ENCODE data around the gene LIN37.

Gene LIN37

GRCh38 chr19:35748106-35749020 is at the start of gene LIN37:
TSS of gene LIN37 (plus strand) at chr19:35748576. CDS start at chr19:35748725, 149 bp downstream.
- DNase-seq: peak; percentile 93

DNA sequence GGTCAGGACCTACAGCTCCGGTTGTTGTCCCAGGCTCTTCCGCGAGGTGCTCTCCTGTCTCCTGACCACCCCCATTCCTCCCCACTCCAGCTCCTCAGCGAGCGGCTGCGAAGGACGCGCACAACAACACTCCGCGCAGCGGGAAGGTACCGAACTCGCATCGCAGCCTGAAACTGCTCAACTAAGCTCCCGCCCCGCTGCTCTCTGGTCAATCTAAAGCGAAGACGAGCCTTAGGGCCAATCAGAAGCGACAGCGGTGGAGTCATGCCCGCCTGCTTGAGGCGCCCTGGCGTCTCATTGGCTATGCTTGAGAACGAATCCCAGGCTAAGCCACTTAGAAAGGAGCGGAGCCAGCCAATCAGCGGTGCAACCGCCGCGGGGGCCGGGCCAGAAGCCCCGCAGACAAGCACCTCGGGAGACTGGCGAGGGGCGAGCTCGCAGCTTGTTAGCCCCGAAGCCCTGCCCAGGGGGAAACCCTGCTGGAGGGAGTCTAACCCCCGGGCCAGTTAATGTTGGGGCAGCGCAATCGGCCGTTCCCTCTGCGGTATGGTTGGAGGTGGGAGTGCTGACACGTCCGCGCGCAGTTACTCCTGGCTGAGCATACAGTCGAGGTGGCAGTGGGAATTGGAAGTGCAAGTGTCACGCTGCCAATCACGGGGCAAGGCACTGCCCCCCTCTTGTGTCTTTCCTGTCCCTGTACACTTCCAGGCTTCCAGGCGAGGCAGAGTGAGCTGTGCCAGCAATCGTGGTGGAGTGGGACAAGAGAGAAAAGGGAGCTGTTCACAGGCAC is 46.0 kb upstream of the LIN37 start:
- DNase-seq: peak; percentile 95

- DNase-seq: no peak
Observed at GRCh38 chr19:35703343-35703742, 45.0 kb upstream of the LIN37 start.

- DNase-seq: no peak
Observed at GRCh38 chr19:35704218-35704617, 44.2 kb upstream of the LIN37 start, which contains the start of gene ZBTB32. TSS of gene ZBTB32 (plus strand) at chr19:35704558. CDS start at chr19:35714627, 10,069 bp downstream.

GRCh38 chr19:35708391-35708790 is 40.0 kb upstream of the LIN37 start:
- no peak for DNase-seq

DNA sequence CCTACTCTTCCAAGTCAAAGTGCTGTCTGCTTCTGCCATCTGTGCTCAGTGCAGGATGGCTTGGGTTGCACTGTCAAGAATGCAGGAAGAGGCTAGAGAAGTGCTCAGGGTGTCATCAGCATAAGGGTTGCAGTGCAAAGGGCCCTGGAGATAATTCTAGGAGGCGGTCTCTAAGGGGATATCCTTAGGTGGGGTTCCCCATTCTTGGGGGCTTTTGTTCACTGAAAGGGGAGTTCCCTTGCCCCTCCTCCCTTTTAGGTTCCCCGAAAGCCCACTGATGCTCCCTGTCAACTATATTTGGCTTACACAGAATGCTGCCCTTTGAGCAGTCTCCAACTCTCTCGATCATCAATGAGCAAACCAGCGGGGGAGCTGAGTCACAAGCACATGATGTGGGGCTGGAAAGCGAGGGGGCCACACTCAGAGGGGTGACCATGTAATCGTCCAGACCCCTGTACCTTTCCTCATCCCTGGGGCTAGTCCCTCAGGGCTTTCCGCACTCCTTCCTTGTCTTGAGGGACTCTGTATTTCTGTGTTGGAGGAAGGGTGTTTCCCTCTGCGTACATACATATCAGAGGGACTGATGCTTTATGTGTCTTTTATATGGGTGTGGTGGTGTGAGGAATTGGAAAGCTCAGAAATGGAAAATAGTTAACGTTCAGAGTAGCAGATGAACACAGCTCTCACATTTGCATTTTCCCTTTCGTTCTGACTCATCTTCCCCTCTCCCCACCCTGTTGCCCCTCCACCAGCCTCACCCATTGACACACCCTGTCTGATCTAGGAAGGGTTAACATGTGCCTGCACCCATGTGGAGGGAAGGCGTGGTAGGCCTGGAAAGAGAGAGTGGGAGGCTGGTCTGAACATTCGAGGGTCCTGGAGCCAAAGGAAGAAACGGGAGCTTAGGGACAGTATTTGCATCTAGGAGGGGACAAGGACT is 37.3 kb upstream of the LIN37 start:
- no peak for DNase-seq

- no peak for DNase-seq
Observed at GRCh38 chr19:35712567-35713505, 35.5 kb upstream of the LIN37 start.

- DNase-seq: no peak
Observed at GRCh38 chr19:35713506-35713850, 34.9 kb upstream of the LIN37 start.

DNA sequence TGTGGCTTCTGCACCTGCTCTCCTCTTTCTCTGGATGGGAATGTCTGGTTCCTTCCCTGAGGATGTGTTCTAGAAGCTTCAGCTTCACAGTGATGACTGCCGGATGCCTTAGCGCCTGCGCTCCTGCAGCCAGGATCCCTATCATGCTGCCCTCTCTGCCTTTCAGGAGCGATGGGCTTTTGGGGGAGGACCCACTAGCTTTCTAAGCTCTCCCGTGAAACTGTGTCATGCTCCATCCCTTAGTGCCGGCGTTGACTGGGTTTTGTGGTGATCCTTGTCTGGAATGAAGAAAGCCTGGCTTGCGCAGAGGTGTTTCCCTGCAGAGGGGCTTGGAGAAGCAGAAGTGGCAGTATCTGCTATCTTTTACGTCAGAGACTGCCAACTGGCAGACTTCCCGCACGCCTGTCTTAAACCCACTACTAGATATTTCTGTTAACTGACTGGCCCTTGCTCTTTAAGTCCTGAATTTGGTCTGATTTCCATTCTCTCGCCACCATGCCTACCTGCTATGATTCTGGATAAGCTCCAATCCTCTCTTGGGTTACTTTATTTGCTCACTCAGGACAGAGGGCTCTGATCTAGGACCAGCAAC is 34.4 kb upstream of the LIN37 start:
- no peak for DNase-seq

- no peak for DNase-seq
Observed at GRCh38 chr19:35714601-35715354, 33.6 kb upstream of the LIN37 start.

- DNase-seq: no peak
Observed at GRCh38 chr19:35715355-35715809, 33.0 kb upstream of the LIN37 start.

DNA sequence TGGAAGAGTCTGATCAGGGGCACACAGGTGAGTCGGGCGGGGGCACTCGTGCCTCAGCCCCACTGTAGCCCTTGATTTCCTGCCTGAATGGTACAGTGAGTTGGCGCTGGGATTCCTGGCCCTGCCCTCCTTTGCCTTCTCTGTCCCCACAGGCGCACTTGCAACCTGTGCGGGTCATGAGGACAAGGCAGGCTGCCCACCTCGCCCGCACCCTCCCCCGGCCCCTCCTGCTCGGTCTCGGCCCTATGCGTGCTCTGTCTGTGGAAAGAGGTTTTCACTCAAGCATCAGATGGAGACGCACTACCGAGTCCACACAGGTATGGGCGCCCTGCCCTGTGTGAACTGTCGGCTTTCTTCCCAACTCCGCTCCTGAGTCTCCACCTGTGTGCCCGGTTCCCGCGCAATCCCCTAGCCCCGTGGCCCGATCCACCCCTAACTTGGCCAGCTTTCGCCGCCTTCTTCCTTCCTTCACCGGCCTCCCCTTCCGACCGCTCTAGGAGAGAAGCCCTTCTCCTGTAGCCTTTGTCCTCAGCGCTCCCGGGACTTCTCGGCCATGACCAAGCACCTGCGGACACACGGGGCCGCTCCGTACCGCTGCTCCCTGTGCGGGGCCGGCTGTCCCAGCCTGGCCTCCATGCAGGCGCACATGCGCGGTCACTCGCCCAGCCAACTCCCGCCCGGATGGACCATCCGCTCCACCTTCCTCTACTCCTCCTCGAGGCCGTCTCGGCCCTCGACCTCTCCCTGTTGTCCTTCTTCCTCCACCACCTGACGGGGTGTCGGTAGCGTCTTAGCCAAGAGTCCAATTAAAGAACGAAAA is 32.2 kb upstream of the LIN37 start:
- no peak for DNase-seq

- DNase-seq: peak; percentile 71
Observed at GRCh38 chr19:35716801-35717664, 31.3 kb upstream of the LIN37 start.

GRCh38 chr19:35717665-35718344 is 30.6 kb upstream of the LIN37 start, which contains the start of gene KMT2B:
TSS of gene KMT2B (plus strand) at chr19:35718003. CDS start at chr19:35718019, 16 bp downstream.
- DNase-seq: no peak

GRCh38 chr19:35718345-35719041 is 29.9 kb upstream of the LIN37 start:
- DNase-seq: no peak

DNA sequence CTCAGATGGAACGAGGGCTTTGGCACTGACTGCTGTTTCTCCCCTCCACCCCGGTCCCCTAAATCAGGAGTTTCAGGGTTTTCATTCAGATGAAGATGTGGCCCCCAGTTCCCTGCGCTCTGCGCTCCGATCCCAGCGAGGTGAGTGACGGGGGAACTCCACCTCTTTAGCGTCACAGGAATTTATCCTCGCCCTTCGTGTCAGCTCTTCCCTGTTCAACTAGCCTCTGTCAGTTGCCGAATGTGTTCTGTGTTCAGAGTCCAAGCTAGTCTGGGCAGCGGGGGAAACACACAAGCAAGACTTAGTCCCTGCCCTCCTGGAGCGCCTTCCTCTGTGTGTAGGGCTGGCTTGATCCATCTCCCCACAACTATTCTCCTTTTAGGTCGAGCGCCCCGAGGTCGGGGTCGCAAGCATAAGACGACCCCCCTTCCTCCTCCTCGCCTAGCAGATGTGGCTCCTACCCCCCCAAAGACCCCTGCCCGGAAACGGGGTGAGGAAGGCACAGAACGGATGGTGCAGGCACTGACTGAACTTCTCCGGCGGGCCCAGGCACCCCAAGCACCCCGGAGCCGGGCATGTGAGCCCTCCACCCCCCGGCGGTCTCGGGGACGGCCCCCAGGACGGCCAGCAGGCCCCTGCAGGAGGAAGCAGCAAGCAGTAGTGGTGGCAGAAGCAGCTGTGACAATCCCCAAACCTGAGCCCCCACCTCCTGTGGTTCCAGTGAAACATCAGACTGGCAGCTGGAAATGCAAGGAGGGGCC is 28.8 kb upstream of the LIN37 start:
- no peak for DNase-seq

All from NCI-H2081 treated with DMSO at 0.1 percent for 48 hours (cell line).